ENCODE measurements around the gene BTK. TPM values are rescaled to one million over a fixed set of nuclear protein-coding genes. Genes with fewer than 3 reads are reported as not detected.

The BTK gene
- total RNA-seq, 4 donors from 2014 or later, result 7.7 to 18.7 (median 12.4) TPM

DNA sequence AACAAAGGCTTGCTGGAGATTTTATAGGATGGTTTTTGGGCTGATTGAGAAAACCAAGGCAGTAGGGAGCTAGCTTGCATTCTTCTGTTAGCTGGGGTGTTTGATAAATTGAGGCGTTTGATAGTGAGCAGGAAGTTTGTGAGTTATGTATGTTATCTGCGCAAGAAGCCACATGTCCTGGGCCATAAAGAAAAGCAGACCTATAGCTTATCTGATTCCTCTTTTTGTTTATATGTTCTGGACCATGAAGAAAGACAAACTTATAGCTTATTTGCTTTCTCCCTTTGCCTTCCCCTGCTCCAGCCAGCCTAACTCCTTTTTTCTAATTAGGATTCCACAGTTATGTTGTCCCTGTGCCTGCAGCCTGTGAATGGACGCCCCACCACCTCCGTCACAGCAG lies 31.2 kb upstream of the BTK start:
- DNase-seq (ENCODE audit: low spot score), result no peak
- TF ChIP-seq, protein P1, sequence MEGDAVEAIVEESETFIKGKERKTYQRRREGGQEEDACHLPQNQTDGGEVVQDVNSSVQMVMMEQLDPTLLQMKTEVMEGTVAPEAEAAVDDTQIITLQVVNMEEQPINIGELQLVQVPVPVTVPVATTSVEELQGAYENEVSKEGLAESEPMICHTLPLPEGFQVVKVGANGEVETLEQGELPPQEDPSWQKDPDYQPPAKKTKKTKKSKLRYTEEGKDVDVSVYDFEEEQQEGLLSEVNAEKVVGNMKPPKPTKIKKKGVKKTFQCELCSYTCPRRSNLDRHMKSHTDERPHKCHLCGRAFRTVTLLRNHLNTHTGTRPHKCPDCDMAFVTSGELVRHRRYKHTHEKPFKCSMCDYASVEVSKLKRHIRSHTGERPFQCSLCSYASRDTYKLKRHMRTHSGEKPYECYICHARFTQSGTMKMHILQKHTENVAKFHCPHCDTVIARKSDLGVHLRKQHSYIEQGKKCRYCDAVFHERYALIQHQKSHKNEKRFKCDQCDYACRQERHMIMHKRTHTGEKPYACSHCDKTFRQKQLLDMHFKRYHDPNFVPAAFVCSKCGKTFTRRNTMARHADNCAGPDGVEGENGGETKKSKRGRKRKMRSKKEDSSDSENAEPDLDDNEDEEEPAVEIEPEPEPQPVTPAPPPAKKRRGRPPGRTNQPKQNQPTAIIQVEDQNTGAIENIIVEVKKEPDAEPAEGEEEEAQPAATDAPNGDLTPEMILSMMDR (IDR thresholded peaks at IDR 0.05), result no peak
- no peak for ATAC-seq (ENCODE audit: low FRiP score)

DNA sequence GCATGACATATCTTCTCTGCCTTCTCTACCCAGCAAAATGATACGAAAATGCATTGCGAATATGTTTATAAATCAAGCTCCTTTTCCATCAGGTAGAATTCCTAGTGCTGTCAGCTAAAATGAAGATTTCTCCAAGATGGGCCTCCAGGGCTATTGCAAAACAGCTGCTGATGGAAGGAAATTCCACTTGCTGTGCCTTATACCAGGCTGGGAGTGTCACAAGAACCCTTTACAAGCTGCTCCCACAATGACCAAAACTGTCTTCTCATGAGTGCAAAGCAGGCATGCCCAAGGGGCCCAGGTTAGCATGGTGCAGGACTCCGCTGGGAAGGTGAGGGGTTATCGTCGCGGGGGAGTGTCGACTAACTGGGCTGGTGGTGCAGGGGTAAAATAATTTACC lies 30.7 kb upstream of the BTK start:
- DNase-seq (ENCODE audit: low spot score) (no peak), ATAC-seq (ENCODE audit: low FRiP score) (no peak)
- TF ChIP-seq, protein P1 (IDR thresholded peaks at IDR 0.05), result no peak

DNA sequence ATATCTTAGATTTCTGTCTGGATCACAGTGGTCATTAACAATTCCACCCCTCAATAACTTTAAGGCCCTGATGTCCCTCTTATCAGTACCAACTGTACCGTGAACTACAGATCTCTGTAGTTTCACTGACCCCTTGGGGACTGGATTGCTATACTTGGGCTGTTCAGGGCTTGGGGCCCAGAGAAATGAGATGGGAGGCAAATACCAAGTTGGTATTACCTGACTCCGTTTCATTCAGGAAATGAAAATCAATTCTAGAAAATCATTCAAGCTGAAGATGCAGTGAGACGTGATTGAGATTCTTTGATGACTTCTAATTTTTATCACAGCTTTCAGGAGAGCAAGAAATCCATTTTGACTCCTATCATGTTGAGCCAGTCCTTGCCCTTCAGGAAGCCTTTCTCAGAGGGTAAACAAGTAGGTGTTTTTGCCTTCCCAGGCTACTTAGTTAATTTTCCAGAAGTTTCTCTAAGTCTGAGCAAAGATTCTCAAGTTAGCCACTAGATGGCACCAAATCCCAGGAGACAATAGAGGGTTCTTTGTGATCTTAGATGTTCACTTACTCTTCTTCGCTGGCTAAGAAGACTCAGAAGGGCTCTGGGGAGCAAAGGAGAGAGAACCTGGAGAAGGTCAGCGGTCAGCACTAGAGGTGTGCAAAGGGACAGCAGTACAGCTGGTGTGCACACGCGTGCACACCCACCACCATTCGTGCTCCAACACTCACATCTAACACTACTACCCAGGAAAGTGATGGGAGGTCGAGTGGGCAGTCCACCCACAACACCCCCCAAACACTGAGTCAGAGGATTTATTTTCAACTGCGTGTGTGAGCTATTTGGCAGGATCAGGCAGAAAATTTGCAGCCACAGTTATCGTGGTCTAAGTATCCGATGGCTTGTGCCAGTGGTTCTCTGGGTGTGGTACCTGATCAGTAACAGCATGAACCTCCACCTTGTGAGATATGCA lies 29.5 kb upstream of the BTK start:
- TF ChIP-seq, protein P1 (IDR thresholded peaks at IDR 0.05), result peak in 1 of 3 donors; percentile 29
- DNase-seq (ENCODE audit: low spot score) (no peak), ATAC-seq (ENCODE audit: low FRiP score) (peak; percentile 63)

DNA sequence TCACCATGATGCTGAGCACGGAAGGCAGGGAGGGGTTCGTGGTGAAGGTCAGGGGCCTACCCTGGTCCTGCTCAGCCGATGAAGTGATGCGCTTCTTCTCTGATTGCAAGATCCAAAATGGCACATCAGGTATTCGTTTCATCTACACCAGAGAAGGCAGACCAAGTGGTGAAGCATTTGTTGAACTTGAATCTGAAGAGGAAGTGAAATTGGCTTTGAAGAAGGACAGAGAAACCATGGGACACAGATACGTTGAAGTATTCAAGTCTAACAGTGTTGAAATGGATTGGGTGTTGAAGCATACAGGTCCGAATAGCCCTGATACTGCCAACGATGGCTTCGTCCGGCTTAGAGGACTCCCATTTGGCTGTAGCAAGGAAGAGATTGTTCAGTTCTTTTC lies 26.0 kb upstream of the BTK start:
- DNase-seq (ENCODE audit: low spot score), result no peak
- no peak for ATAC-seq (ENCODE audit: low FRiP score)
- TF ChIP-seq, protein P1 (IDR thresholded peaks at IDR 0.05), result no peak

DNA sequence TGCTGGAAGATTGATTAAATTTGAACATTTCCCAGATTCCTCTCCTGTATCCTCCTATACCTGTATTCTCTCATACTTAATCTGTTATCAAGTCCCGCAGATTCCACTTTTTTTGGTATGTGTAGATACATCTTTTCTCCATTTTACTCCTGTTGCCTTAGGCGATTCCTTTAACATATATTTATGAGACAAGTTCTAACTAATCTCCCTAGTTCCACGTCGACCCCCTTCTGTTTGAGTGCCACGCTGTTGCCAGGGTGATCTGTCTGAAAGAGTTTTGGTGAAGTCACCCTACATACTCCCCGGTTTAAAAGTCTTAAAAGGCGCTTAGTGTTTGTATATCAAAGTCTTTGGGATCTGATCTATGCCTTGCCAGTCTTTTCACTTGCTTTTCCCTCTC lies 24.5 kb upstream of the BTK start:
- TF ChIP-seq, protein P1 (IDR thresholded peaks at IDR 0.05), result no peak
- DNase-seq (ENCODE audit: low spot score), result no peak
- ATAC-seq (ENCODE audit: low FRiP score), result no peak

DNA sequence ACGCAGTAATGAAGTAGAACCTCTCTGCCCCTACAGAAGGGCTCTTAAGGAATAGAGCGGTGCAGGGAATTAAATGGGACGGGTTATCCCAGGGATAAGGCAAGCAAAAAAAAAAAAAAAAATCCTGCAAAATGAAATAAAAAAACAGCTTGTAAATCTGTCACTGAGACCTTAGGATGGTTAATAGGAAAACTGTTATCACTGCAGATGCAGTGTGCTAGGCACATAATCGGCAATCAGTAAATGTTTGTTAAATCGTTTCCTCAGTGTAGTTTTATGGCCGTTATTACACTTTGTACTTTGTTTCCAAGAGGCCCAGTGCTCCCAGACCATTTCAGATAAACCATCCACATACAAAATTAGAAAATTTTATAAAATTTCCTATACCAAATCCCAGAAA lies 23.1 kb upstream of the BTK start:
- DNase-seq (ENCODE audit: low spot score), result no peak
- TF ChIP-seq, protein P1 (IDR thresholded peaks at IDR 0.05), result no peak
- no peak for ATAC-seq (ENCODE audit: low FRiP score)

DNA sequence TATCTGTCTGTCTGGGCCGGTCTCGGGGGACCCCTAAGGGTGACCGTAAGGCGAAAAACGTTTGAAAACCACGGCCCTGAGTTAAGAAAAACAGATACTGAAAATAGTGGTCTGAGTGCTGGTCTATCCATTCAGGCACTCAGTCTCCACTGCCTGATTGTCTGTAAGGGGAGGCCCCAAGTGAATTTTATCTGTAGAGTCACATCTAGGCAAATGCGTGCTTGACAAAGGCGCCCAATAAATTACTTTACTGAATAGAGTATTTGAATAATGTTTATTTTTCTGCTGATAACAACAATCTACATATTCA lies 22.5 kb upstream of the BTK start:
- ATAC-seq (ENCODE audit: low FRiP score) (peak; percentile 25), DNase-seq (ENCODE audit: low spot score) (no peak)
- TF ChIP-seq, protein P1 (IDR thresholded peaks at IDR 0.05), result no peak

All from omental fat pad (tissue), 4 donors.